ENCODE data around the gene FBXO42.
"Not testable (repeated sequence)": the region's sequence is repeated elsewhere in the genome, so short reads cannot be mapped to it uniquely, and the experiment has no call there.

- TF ChIP-seq EZH2 (IDR thresholded peaks at IDR 0.05); POLR2AphosphoS5 (IDR thresholded peaks at IDR 0.05; ENCODE audit: borderline replicate concordance, low read depth, low read length); FOXP2 (optimal IDR thresholded peaks at IDR 0.05; ENCODE audit: control extremely low read depth, extremely low read length, insufficient read depth): not testable (repeated sequence)
Measured at GRCh38 chr1:16257556-16257955, 94.7 kb downstream of the FBXO42 start.
